Measurements from ENCODE around the gene BRINP1. TPM values are rescaled to one million over a fixed set of nuclear protein-coding genes. Genes with fewer than 3 reads are reported as not detected.

Gene BRINP1
- total RNA-seq, 1 donor from 2014 or later: 0.07 TPM

DNA sequence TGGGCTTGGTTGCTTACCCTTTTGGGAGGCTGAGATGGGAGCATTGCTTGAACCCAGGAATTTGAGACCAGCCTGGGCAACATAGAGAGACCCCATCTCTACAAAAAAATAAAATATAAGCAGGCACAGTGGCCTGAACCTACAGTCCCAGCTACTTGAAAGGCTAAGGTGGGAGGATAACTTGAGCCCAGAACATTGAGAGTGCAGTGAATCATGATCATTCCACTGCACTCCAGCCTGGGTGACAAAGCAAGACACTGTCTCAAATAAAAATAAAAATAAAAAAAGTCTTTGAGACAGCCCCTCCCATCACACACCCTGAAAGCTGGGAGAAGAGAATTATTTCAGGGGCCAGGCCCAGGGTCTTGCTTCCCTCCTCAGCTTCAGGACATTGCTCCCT, 251.8 kb downstream of the BRINP1 start:
- H3K27ac Mint-ChIP-seq (ENCODE audit: unreplicated experiment): no peak overlapping the region
- DNase-seq (ENCODE audit: low spot score): no peak
- TF ChIP-seq, protein P1, sequence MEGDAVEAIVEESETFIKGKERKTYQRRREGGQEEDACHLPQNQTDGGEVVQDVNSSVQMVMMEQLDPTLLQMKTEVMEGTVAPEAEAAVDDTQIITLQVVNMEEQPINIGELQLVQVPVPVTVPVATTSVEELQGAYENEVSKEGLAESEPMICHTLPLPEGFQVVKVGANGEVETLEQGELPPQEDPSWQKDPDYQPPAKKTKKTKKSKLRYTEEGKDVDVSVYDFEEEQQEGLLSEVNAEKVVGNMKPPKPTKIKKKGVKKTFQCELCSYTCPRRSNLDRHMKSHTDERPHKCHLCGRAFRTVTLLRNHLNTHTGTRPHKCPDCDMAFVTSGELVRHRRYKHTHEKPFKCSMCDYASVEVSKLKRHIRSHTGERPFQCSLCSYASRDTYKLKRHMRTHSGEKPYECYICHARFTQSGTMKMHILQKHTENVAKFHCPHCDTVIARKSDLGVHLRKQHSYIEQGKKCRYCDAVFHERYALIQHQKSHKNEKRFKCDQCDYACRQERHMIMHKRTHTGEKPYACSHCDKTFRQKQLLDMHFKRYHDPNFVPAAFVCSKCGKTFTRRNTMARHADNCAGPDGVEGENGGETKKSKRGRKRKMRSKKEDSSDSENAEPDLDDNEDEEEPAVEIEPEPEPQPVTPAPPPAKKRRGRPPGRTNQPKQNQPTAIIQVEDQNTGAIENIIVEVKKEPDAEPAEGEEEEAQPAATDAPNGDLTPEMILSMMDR (IDR thresholded peaks at IDR 0.05): no peak
- H3K4me1 Mint-ChIP-seq (ENCODE audit: low read depth): no peaks in the 10 kb centered on the region
- no peaks in the 10 kb centered on the region for H3K36me3 Mint-ChIP-seq (ENCODE audit: low read depth)
- H3K27me3 Mint-ChIP-seq (ENCODE audit: low read depth): peaks cover 4% of the 10 kb centered on the region
- H3K9me3 Mint-ChIP-seq (ENCODE audit: low read depth): peaks cover 2% of the 10 kb centered on the region
- H3K4me3 Mint-ChIP-seq (ENCODE audit: unreplicated experiment): no peak overlapping the region
